DMS53 treated with DMSO at 0.1 percent for 48 hours (cell line): ENCODE data around the gene OR1L1.

Source experiments
- DNase-seq: peaks from one replicate; lab custom pipeline; 2025; ENCODE audit not compliant: unreplicated experiment; lab: John Stamatoyannopoulos, UW

OR1L1 gene, protein sequence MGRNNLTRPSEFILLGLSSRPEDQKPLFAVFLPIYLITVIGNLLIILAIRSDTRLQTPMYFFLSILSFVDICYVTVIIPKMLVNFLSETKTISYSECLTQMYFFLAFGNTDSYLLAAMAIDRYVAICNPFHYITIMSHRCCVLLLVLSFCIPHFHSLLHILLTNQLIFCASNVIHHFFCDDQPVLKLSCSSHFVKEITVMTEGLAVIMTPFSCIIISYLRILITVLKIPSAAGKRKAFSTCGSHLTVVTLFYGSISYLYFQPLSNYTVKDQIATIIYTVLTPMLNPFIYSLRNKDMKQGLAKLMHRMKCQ

GRCh38 chr9:122661416-122661815 is at the start of gene OR1L1:
Gene OR1L1 (plus strand): TSS chr9:122661716. CDS start chr9:122661716, 0 bp downstream.
- no peak for DNase-seq

GRCh38 chr9:122614362-122614761 is 47.2 kb upstream of the OR1L1 start, which contains the start of gene OR1Q1:
Gene OR1Q1 (plus strand): TSS chr9:122614738. CDS start chr9:122614738, 0 bp downstream.
- DNase-seq: no peak

GRCh38 chr9:122619996-122620395 is 41.5 kb upstream of the OR1L1 start:
- no peak for DNase-seq

GRCh38 chr9:122642226-122642625 is 19.3 kb upstream of the OR1L1 start:
- DNase-seq: no peak

- DNase-seq: no peak
Observed at GRCh38 chr9:122656378-122656777, 5.1 kb upstream of the OR1L1 start.

GRCh38 chr9:122657527-122657926 is 4.0 kb upstream of the OR1L1 start, which contains the start of gene OR1B1:
Gene OR1B1 (minus strand): TSS chr9:122657627.
- no peak for DNase-seq

GRCh38 chr9:122672481-122672880 is 11.0 kb downstream of the OR1L1 start:
- no peak for DNase-seq

DNA sequence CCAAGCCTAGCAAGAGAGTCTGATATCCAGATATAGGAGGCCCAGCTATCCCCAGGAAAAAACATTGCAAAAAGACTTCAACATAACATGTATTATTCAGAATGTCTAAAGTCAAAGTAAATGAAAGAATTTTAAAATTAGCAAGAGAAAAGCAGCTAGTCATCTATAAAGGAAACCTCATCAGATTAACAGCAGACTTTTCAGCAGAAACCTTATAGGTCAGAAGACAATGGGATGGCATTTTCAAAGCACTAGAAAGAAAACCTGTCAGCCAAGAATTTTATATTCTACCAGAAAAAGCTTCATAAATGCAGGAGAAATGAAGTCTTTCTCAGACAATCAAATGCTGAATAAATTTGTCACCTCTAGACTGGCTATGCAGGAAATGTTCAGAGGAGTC is 23.3 kb downstream of the OR1L1 start:
- no peak for DNase-seq

DNA sequence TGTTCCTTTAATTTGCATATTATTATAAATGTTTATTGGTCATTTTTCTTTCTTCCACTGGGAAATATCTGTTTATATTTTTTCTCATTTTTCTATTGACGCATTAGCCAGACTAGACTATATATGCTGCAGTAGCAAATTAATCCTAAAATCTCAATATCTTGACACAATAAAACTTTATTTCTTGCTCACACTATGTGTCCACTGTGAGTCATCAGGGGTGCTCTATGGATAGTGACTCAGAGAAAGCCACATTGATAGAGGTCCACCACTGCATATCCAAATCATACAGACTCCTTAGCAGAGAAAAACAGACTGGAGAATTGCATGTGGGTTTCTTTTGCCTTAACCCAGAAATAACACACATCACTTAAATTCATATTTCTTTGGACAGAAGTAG is 34.2 kb downstream of the OR1L1 start:
- DNase-seq: no peak
